Colon (tissue), 2 donors: ENCODE results near the gene CRY2.
"Not testable (repeated sequence)": the region's sequence is repeated elsewhere in the genome, so short reads cannot be mapped to it uniquely, and the experiment has no call there.

Source experiments
- FAIRE-seq: peaks from 2 replicates; lab custom pipeline; 2012; peaks lifted over from hg19 to GRCh38; lab: Jason Lieb, UNC
- donor health status: control.
- donor health status: control.

Gene CRY2

GRCh38 chr11:45846974-45847910 lies at the start of gene CRY2:
TSS of gene CRY2 (plus strand) at chr11:45847475. CDS start at chr11:45847491, 16 bp downstream.
- no peak for FAIRE-seq

GRCh38 chr11:45798793-45799441 lies 48.4 kb upstream of the CRY2 start:
- FAIRE-seq, result no peak

GRCh38 chr11:45799562-45799961 lies 47.7 kb upstream of the CRY2 start:
- FAIRE-seq, result no peak

- no peak for FAIRE-seq
These were observed 47.0 kb upstream of the CRY2 start for GRCh38 chr11:45800261-45800660.

- no peak for FAIRE-seq
These were observed 45.5 kb upstream of the CRY2 start for GRCh38 chr11:45801723-45802315.

GRCh38 chr11:45802531-45803317 lies 44.6 kb upstream of the CRY2 start:
- FAIRE-seq, result no peak

- no peak for FAIRE-seq
These were observed 43.1 kb upstream of the CRY2 start for GRCh38 chr11:45803971-45804760.

GRCh38 chr11:45804761-45805304 lies 42.4 kb upstream of the CRY2 start, which contains the start of gene SLC35C1:
TSS of gene SLC35C1 (plus strand) at chr11:45805149. CDS start at chr11:45805802, 653 bp downstream.
- no peak for FAIRE-seq

- no peak for FAIRE-seq
These were observed 41.8 kb upstream of the CRY2 start for GRCh38 chr11:45805305-45806071.

GRCh38 chr11:45806072-45806933 lies 41.0 kb upstream of the CRY2 start:
- FAIRE-seq, result no peak

- no peak for FAIRE-seq
These were observed 40.1 kb upstream of the CRY2 start for GRCh38 chr11:45806937-45807791.

- no peak for FAIRE-seq
These were observed 39.5 kb upstream of the CRY2 start for GRCh38 chr11:45807792-45808238.

GRCh38 chr11:45808427-45808826 lies 38.8 kb upstream of the CRY2 start:
- FAIRE-seq, result not testable (repeated sequence)

- no peak for FAIRE-seq
These were observed 37.5 kb upstream of the CRY2 start for GRCh38 chr11:45809456-45810395.

- no peak for FAIRE-seq
These were observed 36.7 kb upstream of the CRY2 start for GRCh38 chr11:45810431-45811108.

- no peak for FAIRE-seq
These were observed 36.2 kb upstream of the CRY2 start for GRCh38 chr11:45811109-45811435.
